ENCODE data around the gene DRICH1. TPM values are rescaled to one million over a fixed set of nuclear protein-coding genes. Genes with fewer than 3 reads are reported as not detected.

Gene DRICH1
- total and polyA plus RNA-seq, 2 experiments from 2014 or later = not detected

GRCh38 chr22:23657727-23658126, 25.6 kb upstream of the DRICH1 start:
- Histone ChIP-seq H3K79me2 (no peaks in the 10 kb centered on the region), H3K4me1 (ENCODE audit: insufficient read depth) (no peaks in the 10 kb centered on the region), H3K4me2 (no peak overlapping the region), H4K20me1 (ENCODE audit: insufficient read depth, poor library complexity, severe bottlenecking) (no peaks in the 10 kb centered on the region), H2AFZ (no peak overlapping the region), H3K4me3 (no peak overlapping the region), H3K9me2 (replicated peaks; ENCODE audit: insufficient read depth) (no peaks in the 10 kb centered on the region), H3K27me3 (no peaks in the 10 kb centered on the region), H3K27ac (no peak overlapping the region), H3K9me3 (ENCODE audit: low read depth) (no peaks in the 10 kb centered on the region), H3K36me3 (replicated peaks; ENCODE audit: insufficient read depth, low read depth) (no peaks in the 10 kb centered on the region)
- DNase-seq (ENCODE audit: low spot score) = no peak
- 83% methylated on average over 2 of the region's 5 CpGs for WGBS (ENCODE audit: low lambda C conversion rate, missing lambda C conversion rate)
- TF ChIP-seq EZH2 (IDR thresholded peaks at IDR 0.05; ENCODE audit: borderline replicate concordance) = no peak
- no peak for TF ChIP-seq CTCF (IDR thresholded peaks at IDR 0.05; ENCODE audit: poor library complexity)
- no peak for TF ChIP-seq EZH2phosphoT487 (IDR thresholded peaks at IDR 0.05; ENCODE audit: low read depth, severe bottlenecking, unreplicated experiment)

GRCh38 chr22:23655891-23656475, 23.9 kb upstream of the DRICH1 start:
- WGBS (ENCODE audit: low lambda C conversion rate, missing lambda C conversion rate) = 96% methylated on average over 6 of the region's 6 CpGs
- Histone ChIP-seq H3K79me2 (no peaks in the 10 kb centered on the region), H3K36me3 (replicated peaks; ENCODE audit: insufficient read depth, low read depth) (no peaks in the 10 kb centered on the region), H3K27me3 (no peaks in the 10 kb centered on the region), H2AFZ (no peak overlapping the region), H4K20me1 (ENCODE audit: insufficient read depth, poor library complexity, severe bottlenecking) (no peaks in the 10 kb centered on the region), H3K4me2 (no peak overlapping the region), H3K4me3 (no peak overlapping the region), H3K9me3 (ENCODE audit: low read depth) (no peaks in the 10 kb centered on the region), H3K27ac (no peak overlapping the region), H3K4me1 (ENCODE audit: insufficient read depth) (no peaks in the 10 kb centered on the region), H3K9me2 (replicated peaks; ENCODE audit: insufficient read depth) (no peaks in the 10 kb centered on the region)
- TF ChIP-seq EZH2phosphoT487 (IDR thresholded peaks at IDR 0.05; ENCODE audit: low read depth, severe bottlenecking, unreplicated experiment) = no peak
- no peak for TF ChIP-seq CTCF (IDR thresholded peaks at IDR 0.05; ENCODE audit: poor library complexity)
- TF ChIP-seq EZH2 (IDR thresholded peaks at IDR 0.05; ENCODE audit: borderline replicate concordance) = no peak
- DNase-seq (ENCODE audit: low spot score) = no peak

GRCh38 chr22:23652711-23653110, 20.6 kb upstream of the DRICH1 start:
- DNase-seq (ENCODE audit: low spot score) = no peak
- no peak overlapping the region for H3K4me3 ChIP-seq
- no peak overlapping the region for H3K4me2 ChIP-seq
- no peak overlapping the region for H2AFZ ChIP-seq
- H3K9me2 ChIP-seq (replicated peaks; ENCODE audit: insufficient read depth) = no peaks in the 10 kb centered on the region
- no peaks in the 10 kb centered on the region for H4K20me1 ChIP-seq (ENCODE audit: insufficient read depth, poor library complexity, severe bottlenecking)
- no peaks in the 10 kb centered on the region for H3K79me2 ChIP-seq
- no peaks in the 10 kb centered on the region for H3K27me3 ChIP-seq
- TF ChIP-seq CTCF (IDR thresholded peaks at IDR 0.05; ENCODE audit: poor library complexity) (no peak), EZH2phosphoT487 (IDR thresholded peaks at IDR 0.05; ENCODE audit: low read depth, severe bottlenecking, unreplicated experiment) (no peak), EZH2 (IDR thresholded peaks at IDR 0.05; ENCODE audit: borderline replicate concordance) (no peak)
- no peaks in the 10 kb centered on the region for H3K36me3 ChIP-seq (replicated peaks; ENCODE audit: insufficient read depth, low read depth)
- 82% methylated on average over 8 of the region's 8 CpGs for WGBS (ENCODE audit: low lambda C conversion rate, missing lambda C conversion rate)
- H3K4me1 ChIP-seq (ENCODE audit: insufficient read depth) = no peaks in the 10 kb centered on the region
- H3K27ac ChIP-seq = no peak overlapping the region
- no peaks in the 10 kb centered on the region for H3K9me3 ChIP-seq (ENCODE audit: low read depth)
